ENCODE results near the gene PLD1.
"Not testable (repeated sequence)": the region's sequence is repeated elsewhere in the genome, so short reads cannot be mapped to it uniquely, and the experiment has no call there.

PLD1 gene

DNA sequence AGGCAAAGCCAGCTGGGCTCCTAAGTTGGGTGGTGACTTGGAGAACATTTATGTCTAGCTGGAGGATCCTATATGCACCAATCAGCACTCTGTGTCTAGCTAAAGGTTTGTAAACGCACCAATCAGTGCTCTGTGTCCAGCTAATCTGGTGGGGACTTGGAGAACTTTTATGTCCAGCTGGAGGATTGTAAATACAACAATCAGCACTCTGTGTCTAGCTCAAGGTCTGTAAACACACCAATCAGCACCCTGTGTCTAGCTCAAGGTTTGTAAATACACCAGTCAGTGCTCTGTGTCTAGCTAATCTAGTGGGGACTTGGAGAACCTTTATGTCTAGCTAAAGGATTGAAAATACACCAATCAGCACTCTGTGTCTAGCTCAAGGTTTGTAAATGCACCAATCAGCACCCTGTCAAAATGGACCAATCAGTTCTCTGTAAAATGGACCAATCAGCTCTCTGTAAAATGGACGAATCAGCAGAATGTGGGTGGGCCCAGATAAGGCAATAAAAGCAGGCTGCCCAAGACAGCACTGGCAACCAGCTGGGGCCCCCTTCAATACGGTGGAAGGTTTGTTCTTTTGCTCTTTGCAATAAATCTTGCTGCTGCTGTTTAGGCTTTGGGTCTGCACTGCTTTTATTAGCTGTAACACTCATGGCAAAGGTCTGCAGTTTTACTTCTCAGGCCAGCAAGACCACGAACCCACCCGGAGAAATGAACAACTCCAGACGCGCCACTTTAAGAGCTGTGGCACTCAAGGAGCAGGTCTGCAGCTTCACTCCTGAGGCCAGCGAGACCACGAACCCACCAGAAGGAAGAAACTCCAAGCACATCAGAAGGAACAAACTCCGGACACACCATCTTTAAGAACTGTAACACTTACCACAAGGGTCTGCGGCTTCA lies 63.7 kb downstream of the PLD1 start:
- not testable (repeated sequence) for DNase-seq (ENCODE audit: low read depth)

DNA sequence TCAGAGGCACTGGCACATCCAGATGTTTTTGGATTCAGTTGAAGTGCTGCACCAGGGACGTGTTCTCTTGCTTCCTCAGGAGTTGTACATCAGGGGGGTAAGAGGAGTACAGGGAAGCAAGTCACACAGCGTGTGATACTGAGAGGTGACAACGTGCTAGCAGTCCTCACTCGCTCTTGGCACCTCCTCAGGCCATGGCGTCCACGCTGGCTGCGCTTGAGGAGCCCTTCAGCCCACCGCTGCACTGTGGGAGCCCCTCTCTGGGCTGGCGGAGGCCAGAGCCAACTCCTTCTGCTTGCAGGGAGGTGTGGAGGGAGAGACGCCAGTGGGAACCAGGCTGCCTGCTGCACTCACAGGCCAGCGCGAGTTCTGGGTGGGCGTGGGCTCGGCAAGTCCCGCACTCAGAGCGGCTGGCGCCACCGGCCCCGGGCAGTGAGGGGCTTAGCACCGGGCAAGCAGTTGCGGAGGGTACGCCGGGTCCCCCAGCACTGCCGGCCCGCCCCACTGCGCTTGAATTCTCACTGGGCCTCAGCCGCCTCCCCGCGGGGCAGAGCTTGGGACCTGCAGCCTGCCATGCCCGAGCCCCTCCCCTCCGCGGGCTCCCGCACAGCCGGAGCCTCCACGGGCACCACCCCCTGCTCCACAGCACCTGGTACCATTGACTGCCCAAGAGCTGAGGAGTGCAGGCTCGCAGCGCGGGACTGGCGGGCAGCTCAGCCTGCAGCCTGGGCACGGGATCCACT lies 64.5 kb downstream of the PLD1 start:
- no peak for DNase-seq (ENCODE audit: low read depth)

DNA sequence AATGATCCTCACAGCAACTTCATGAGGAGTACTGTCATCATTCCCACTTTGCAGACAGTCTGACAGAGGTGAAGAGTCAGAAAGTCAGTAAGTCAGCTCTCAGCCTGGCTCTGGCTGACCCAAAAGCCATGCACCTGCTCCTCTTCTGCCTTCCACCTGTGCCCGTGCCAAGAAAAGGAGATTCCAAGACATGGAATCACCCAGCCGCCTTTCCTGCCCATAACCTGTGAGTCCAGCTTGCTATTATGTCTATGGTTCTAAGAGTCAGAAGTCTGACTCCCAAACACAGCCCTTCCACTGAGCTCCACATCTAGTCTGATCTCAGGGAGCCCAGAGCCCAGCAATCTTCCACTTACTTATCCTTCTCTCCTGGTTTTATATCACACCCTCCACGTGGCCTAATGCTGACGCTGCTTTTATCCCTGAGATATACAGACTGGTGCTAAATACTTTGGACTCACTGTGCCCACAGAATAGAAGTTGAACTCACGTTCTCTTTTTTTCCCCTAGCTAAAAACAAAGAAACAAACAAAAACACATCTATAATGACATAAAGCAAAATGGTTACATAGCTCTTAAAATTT lies 66.0 kb downstream of the PLD1 start:
- DNase-seq (ENCODE audit: low read depth): no peak

DNA sequence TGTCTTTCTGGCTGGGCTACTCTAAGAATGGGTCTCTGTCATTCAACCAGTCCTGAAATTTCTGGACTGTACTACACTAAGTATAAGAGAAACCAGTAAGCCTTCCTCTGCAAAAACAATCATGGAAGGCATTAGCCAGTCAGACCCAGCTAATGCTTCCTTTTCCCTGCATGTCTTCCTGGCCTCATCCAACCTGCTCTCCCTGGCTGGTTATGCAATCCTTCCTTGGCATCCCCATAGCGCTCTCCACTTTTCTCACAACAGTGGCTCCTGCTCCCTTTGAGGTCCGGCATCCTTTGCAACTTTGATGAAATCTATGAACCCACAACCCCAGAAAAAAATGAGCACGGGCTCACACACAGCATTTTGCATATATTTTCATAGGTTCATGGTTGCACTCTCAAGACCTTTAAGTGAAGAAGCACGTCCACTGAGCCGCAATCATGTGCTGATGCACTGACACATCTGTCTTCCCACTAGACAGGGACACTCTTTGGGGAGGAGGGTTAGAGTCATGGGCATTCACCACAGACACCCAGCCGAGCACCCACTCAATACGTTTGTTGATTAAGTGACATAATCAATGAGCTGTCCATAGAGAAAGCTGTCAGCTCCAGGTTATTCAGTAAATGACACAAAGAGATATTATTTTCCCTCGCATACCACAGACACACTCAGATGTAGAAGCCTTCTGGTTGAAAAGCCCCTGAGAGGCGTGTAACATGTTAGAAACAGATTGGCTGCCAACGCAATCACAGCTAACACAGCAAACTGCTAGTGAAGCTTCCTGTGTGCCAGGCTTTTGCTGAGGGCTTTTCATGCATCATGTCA lies 66.7 kb downstream of the PLD1 start:
- no peak for DNase-seq (ENCODE audit: low read depth)

DNA sequence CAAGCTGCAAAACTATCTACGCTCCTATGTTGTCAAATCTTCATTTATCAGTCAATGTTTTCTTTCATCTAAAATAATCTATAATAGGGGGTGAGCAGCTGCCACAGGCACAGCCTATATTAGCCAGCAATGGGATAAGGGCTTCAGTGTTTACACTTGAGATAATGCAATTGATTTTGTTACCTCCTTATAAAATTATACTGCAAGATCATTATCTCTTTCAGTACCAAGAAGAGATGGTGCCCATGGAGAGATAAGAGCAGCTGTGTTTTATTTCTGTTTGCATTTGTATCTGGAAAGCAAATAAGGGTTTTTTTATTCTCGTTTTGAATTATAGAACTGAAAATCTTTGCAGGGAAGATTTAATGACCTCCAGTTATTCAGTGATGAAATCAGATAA lies 68.9 kb downstream of the PLD1 start:
- DNase-seq (ENCODE audit: low read depth): no peak

DNA sequence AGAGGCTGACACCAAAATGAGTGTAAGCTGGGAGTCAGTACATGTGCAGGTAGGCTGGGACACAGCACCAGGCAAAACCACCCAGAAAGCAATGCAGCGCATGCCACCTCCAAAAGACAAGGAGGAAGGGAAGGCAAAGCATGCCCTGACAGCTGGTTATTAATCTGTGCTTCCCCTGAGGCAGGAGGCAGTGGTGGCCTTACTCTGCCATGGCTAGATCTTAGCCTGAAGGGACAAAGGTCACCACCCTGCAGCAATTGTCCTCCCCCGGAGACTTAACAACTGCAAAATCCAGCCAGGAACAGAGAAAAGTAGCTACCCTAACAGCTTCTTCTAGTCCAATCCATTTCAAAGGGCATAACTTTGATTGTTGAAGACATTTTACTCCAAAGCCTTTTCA lies 73.7 kb downstream of the PLD1 start:
- DNase-seq (ENCODE audit: low read depth): no peak

DNA sequence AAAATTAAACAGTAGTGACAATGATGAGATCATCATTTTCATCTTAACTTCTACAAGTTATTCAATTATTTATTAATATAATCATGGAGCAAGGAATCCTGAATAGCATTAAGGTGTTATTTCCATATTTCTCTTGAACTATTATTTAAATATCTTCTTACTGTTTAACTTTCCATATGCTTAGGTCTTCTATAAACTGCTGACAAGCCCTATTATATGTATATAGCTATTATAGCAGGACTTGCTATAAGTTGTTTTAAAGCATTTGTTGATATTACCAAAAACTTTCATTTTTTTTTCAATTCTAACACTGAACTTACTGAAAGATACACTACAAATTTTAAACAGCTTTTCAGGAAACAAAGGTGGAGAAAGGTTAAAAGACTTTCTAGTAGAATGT lies 76.7 kb downstream of the PLD1 start:
- no peak for DNase-seq (ENCODE audit: low read depth)

DNA sequence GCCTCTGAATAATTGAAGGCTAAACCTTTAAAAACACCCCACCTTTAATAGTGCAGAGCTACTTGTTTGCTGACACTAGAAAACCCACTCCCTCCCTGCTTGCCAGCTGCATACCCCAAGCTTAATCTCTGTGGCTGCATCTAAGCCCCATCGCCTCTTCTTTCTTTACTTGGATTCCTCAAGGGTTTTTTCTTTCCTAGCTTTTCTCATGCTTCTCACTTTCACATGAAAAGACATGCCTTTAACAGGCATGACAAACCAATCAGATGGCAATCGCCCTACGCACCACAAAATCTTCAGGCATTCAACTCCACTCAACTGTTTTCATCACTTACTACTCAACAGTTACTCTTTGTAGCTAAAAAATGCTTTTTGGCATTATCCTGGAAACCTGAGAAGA lies 77.5 kb downstream of the PLD1 start:
- no peak for DNase-seq (ENCODE audit: low read depth)

DNA sequence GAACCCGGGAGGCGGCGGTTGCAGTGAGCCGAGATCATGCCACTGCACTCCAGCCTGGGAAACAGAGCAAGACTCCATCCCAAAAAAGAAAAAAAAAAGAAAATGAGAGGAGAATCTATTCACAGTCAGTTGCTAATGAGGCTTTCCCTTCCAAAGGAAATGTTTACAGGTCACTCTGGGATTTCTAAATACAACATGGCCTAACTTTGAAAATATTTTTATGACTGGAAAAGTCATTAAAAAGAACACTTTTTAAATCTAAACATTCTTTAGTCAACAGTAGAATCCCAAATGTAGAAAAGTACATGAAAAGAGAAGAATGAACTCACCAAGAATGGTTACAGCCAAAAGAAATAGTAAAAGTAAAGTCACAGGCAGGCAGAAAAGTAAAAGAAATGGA lies 78.6 kb downstream of the PLD1 start:
- no peak for DNase-seq (ENCODE audit: low read depth)

DNA sequence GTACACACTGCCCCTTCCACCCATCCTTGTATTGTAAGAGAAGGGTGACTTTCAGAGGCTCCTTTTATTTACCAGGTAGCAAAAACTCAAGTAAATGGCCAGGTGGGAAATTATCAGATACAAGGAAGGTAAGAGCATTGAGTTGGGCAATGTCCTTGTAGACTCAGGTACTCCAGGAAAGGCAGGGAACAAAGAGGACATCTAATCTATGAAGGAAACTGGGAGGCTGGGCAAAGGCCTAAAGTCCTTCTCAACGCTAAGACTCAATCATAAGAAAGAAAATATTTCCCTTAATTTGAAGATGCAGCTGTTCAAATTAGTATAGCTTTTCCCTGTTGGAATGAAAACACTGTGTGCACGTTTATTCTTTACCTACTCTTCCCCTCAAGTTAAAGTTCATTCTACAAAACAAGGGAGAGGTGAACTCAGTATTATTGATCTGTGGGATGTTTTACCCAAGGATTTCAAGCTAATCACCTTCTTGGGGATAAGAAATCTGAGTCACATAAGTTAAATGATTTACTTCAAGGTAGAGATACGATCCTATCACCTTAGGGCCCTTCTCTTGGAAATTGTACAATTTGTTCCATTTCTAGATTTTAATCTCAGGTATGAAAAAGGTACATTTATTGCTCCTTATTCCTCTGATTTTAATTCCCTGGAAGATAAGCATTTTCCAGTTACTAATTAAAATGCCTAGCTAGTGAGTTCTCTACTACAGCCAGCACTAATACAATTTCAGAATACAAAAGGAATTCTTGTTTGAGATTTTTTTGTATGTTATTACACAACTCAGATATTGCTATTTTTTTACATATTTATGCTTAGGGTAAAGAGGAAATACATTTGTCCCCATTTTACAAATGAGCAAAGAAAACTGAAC lies 80.6 kb downstream of the PLD1 start:
- no peak for DNase-seq (ENCODE audit: low read depth)

DNA sequence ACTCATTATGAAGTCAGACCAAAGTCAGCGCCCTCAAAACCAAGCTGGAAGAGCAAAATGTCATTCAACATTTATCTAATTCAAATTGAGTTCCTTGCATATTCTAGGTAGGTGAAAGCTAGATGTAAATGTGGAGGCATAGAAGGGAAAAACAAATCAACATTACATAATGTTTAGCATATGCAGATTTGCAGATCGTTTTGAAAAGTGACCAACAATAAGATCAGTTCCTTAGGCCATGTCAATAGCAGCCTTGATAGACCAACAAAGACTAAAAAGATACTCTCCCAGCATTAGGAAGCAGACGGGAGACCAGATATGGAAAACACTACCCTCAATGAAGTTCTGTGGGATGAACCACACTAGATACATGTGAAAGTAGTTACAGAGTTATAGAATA lies 83.0 kb downstream of the PLD1 start:
- DNase-seq (ENCODE audit: low read depth): no peak

DNA sequence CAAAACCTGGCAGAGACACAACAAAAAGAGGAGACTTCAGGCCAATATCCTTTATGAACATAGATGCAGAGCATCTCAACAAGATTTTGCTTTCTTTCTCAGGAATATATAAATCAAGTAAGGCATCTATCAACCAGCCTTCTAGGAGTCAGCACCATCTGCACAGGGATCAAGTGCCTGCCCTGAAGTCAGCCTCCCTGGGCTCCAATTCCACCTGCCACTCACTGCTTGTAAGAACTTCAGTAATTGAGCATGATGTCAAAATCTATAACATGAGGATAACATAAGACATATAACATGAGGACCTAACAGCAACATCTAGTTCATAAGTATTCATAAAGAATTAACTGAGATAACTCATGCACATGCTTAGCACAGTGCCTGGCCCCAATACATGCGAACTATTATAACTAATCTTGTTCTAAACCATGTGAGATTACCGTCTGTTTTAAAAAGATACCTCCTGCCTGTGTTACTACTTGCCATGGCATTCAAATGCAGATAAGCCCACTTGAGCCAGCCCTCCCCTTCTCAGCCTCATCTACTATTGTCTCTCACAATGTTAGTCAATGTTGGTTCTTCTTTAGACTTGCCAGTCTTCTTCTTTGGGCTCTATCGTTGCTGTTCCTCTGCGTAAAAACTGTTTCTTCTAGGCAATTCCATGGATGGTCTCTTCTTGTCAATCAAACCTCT lies 91.6 kb downstream of the PLD1 start:
- DNase-seq (ENCODE audit: low read depth): no peak

DNA sequence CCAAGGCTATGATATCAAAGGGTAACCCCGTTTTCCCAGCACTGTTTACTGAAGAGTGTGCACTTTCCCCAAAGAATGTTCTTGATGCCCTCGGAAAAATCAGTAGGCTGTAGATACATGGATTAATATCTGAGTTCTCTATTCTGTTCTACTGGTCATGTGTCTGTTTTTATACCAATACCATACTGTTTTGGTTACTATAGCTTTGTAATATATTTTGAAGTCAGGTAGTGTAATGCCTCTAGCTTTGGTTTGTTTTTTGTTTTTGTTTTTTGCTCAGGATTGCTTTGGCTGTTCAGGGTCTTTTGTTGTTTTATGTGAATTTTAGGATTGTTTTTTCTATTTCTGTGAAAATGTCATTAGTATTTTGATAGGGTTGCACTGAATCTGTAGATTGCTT lies 95.1 kb downstream of the PLD1 start:
- DNase-seq (ENCODE audit: low read depth): no peak

DNA sequence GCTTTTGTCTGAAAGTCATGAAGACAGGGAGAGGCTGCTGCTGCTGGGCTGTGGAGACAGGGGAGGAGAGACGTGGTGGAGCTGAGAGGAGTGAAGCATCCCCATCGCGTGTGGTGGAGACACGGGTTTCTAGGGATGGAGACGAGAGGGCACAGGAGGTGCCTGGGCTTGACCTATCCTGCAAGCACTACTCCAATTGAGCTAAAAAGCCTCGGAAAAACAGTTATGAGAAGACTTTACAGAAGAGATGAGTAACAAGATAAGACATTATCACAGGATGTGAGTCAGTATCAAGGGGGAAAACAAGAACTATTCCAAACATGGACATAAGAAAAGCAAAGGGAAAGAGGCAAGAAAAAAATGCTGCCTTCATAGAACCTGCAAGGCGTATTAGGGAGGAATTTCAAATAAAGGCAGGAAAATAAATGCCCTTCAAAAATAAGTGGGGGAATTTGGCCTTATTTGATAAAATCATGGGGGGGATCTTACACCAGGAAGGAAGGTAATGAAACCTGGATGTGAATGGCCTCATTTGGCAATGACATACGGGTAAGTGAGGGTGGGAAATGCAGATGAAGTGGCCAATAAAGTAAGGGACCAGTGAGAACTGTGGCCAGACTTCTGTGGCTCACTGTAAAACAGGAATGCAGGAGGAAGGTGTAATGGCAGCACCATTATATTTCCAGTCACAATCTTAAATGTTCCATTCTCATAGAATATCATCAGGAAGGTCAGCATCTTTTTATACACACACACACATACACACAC lies 97.9 kb downstream of the PLD1 start:
- peak; percentile 78 for DNase-seq (ENCODE audit: low read depth)

DNA sequence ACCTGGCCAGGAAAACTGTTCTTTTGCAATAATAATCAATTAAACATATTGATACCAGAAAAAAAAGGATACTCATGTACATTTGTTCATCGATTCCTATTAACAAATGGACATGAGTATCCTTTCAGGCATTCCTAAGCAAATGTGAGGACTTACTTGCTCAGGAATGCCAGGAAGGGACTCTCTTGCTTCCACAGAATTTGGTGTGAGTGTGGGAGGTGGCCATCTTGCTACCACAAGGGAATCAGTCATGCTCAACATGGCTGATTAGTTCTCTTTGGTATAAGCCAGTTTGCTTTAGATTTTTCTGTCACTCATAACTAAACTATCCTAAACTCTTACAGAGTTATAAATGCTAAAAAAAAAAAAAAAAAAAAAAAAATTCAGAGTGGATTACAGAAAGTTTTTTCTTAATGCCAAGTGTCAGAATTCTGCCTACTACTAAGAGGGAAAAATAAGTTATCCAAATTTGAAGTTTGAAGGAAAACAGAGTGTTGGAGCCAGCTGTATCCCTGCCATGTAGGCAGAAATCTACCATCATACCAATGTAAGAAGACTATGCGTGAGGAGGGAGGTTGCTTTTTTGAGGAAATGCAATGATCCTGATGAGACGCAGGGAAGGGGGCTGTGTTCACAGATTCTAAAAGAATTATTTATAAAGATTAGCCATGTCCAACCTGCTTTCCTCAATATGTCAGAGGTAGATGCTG lies 98.7 kb downstream of the PLD1 start:
- peak; percentile 21 for DNase-seq (ENCODE audit: low read depth)

DNA sequence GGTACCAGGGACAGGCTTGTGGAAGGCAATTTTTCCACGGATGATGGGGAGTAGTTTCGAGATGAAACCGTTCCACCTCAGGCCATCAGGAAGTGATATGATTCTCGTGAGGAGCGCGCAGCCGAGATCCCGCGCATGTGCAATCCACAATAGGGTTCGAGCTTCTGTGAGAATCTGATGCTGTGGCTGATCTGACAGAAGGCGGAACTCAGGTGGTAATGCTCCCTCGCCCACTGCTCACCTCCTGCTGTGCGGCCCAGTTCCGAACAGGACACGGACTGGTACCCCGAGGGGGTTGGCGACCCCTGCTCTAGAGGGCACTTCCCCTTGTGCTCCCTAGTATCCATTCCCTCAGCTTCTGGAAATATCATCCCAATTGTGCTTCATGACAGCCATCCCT lies 99.9 kb downstream of the PLD1 start:
- DNase-seq (ENCODE audit: low read depth): no peak

DNA sequence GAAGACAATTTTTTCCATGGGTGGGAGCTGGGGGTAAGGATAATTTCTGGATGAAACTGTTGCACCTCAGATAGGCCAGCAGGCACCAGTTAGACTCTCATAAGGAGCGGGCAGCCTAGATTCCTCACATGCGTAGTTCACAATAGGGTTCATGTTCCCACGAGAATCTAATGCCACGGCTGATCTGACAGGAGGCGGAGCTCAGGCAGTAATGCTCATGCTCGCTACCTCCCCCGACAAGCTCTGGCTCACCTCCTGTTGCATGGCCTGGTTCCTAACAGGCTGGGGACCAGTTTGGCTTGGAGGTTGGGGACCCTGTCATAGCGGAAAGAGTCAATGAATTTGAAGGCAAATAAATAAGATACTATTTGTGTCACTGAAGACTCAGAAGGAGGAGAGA lies 105.5 kb downstream of the PLD1 start:
- no peak for DNase-seq (ENCODE audit: low read depth)

DNA sequence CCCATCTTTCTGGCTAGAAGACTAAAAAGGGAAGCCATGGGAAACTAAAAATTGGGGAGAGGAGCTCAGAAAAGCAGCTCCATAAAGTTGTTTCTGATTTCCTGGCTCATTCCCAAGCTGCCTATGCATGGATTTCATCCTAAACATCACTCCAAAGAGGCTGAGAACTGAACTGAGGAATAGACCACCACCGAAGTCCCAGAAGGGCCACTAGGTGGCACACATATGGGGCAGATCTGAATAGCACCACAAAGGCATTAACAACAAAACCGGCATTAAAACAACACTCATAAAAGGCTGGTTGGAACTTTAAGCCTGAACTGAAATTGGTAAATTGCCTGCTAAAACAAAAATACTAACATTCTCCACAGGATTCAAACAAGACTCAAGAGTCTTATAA lies 106.3 kb downstream of the PLD1 start:
- peak; percentile 41 for DNase-seq (ENCODE audit: low read depth)

DNA sequence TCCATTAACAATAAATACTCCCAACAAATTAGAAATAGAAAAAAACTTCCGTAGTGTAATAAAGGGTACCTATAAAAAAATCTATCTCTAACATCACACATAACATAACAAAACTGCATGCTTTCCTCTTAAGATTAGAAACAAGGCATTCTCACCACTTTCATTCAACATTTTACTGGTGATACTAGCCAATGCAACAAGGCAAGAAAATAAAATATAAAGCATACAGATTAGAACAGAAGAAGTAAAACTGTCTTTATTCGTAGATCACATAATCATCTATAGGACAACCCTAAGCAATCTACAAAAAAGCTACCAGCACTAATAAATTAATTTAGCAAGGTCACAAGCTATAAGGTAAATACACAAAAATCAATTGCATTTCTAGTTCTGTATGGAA lies 107.1 kb downstream of the PLD1 start:
- no peak for DNase-seq (ENCODE audit: low read depth)

Measured in iris pigment epithelial cell (primary cell).